Breast epithelium (tissue), 4 donors: ENCODE measurements around the gene PTGR2. TPM values are rescaled to one million over a fixed set of nuclear protein-coding genes. Genes with fewer than 3 reads are reported as not detected.
"Not testable (repeated sequence)": the region's sequence is repeated elsewhere in the genome, so short reads cannot be mapped to it uniquely, and the experiment has no call there.

Source experiments
- DNase-seq, 2 donors: peaks; one replicate each; pipeline ENCODE4 v3.0.0-alpha.2; 2019; ENCODE audit warnings: low spot score in 2 of 2
- H3K27ac ChIP-seq, 2 donors: fragments of 200-600 bp; sonication (generic) in 1 of 2; one replicate each; pipeline ENCODE4 v1.5.1; 2016 to 2019; ENCODE audit warnings: mild to moderate bottlenecking in 1 of 2
- H3K27me3 ChIP-seq, 2 donors: fragments of 200-600 bp; sonication (generic) in 1 of 2; one replicate each; pipeline versions ENCODE4 v1.5.1 to v1.6.0; 2017 to 2019; ENCODE audit warnings: control low read depth in 1 of 2, mild to moderate bottlenecking in 1 of 2
- H3K36me3 ChIP-seq: fragments of 200-600 bp; one replicate; pipeline ENCODE4 v1.5.1; 2019
- H3K4me1 ChIP-seq, 2 donors: fragments of 200-600 bp; sonication (generic); one replicate each; pipeline ENCODE4 v1.5.1; 2016 to 2019; ENCODE audit warnings: control low read depth in 1 of 2
- H3K4me3 ChIP-seq, 3 donors: fragments of 200-600 bp; sonication (generic); 1 replicate in 2 of 3; 2 replicates in 1 of 3; pipeline ENCODE4 v1.5.1; 2016 to 2019; ENCODE audit warnings: mild to moderate bottlenecking in 3 of 3, moderate library complexity in 2 of 3
- H3K9me3 ChIP-seq, 2 donors: fragments of 200-600 bp; sonication (generic) in 1 of 2; one replicate each; pipeline ENCODE4 v1.5.1; 2016 to 2019; ENCODE audit warnings: control low read depth in 1 of 2
- CTCF ChIP-seq, 3 donors: fragments of 450-650 bp; IDR thresholded peaks; one replicate each; pipeline ENCODE4 v1.5.1; 2016 to 2017; ENCODE audit warnings: antibody characterized with exemption in 3 of 3, mild to moderate bottlenecking in 3 of 3, moderate library complexity in 3 of 3
- POLR2A ChIP-seq: fragments of 450-650 bp; IDR thresholded peaks from one replicate; pipeline ENCODE4 v1.6.1; 2016; ENCODE audit warnings: antibody characterized with exemption, mild to moderate bottlenecking, moderate library complexity
- POLR2AphosphoS5 ChIP-seq, 3 donors: sonication (generic); formaldehyde crosslinking; IDR thresholded peaks; one replicate each; pipeline ENCODE4 v1.6.1; 2017; ENCODE audit warnings: antibody characterized with exemption in 3 of 3
- intact Hi-C: fragments of 100-400 bp; cut with DNase I; formaldehyde crosslinking; loops from one replicate; pipeline ENCODE4 v1.15.1; 2023; ENCODE audit warnings: low total_unique reads
- total RNA-seq, 3 donors: library from RNA; depleted of rRNA; stranded (reverse); fragments of >200 nt; gene quantifications; one replicate each; pipeline ENCODE4 v1.1.0, GENCODE V29; 2016

PTGR2 gene
- total RNA-seq, 3 donors from 2014 or later = 11.5 to 14.6 (median 12.3) TPM

- intact Hi-C loops = no loop called here
- H3K36me3 ChIP-seq = no peaks in the 10 kb centered on the region
- no peak for TF ChIP-seq CTCF (IDR thresholded peaks at IDR 0.05)
- no peak for TF ChIP-seq POLR2AphosphoS5 (IDR thresholded peaks at IDR 0.05)
- no peak for DNase-seq
- H3K9me3 ChIP-seq = no peaks in the 10 kb centered on the region
- H3K27ac ChIP-seq = no peak overlapping the region
- peaks cover 0 to 7% of the 10 kb centered on the region in 2 donors for H3K4me1 ChIP-seq
- no peak overlapping the region for H3K4me3 ChIP-seq
- H3K27me3 ChIP-seq = no peaks in the 10 kb centered on the region
Measured at GRCh38 chr14:73833034-73833433, 18.6 kb upstream of the PTGR2 start.

GRCh38 chr14:73833530-73834260 lies 17.9 kb upstream of the PTGR2 start:
- H3K36me3 ChIP-seq = no peaks in the 10 kb centered on the region
- H3K27me3 ChIP-seq = no peaks in the 10 kb centered on the region
- H3K9me3 ChIP-seq = no peaks in the 10 kb centered on the region
- H3K4me1 ChIP-seq = peaks cover 0 to 7% of the 10 kb centered on the region in 2 donors
- intact Hi-C loops = no loop called here
- no peak for DNase-seq
- TF ChIP-seq POLR2AphosphoS5 (IDR thresholded peaks at IDR 0.05) = no peak
- TF ChIP-seq POLR2A = no peak
- peak overlapping the region; percentile 12 to 61 for H3K27ac ChIP-seq
- H3K4me3 ChIP-seq = no peak overlapping the region

- intact Hi-C loops = no loop called here
- no peak overlapping the region for H3K27ac ChIP-seq
- H3K4me3 ChIP-seq = no peak overlapping the region
- H3K27me3 ChIP-seq = no peaks in the 10 kb centered on the region
- no peaks in the 10 kb centered on the region for H3K9me3 ChIP-seq
- peaks cover 0 to 7% of the 10 kb centered on the region in 2 donors for H3K4me1 ChIP-seq
- DNase-seq = no peak
- no peak for TF ChIP-seq POLR2A
- TF ChIP-seq POLR2AphosphoS5 (IDR thresholded peaks at IDR 0.05) = no peak
- no peak for TF ChIP-seq CTCF (IDR thresholded peaks at IDR 0.05)
- no peaks in the 10 kb centered on the region for H3K36me3 ChIP-seq
Measured at GRCh38 chr14:73834261-73834625, 17.4 kb upstream of the PTGR2 start.

GRCh38 chr14:73838293-73839034 lies 13.2 kb upstream of the PTGR2 start:
- H3K27ac ChIP-seq, DNase-seq, H3K27me3 ChIP-seq, H3K36me3 ChIP-seq, H3K9me3 ChIP-seq, H3K4me1 ChIP-seq, H3K4me3 ChIP-seq, intact Hi-C loops: not testable (repeated sequence)

GRCh38 chr14:73842201-73842600 lies 9.4 kb upstream of the PTGR2 start:
- intact Hi-C loops = no loop called here
- no peaks in the 10 kb centered on the region for H3K9me3 ChIP-seq
- H3K27me3 ChIP-seq = no peaks in the 10 kb centered on the region
- H3K36me3 ChIP-seq = no peaks in the 10 kb centered on the region
- H3K27ac ChIP-seq = no peak overlapping the region
- TF ChIP-seq CTCF (IDR thresholded peaks at IDR 0.05) (no peak), POLR2A (no peak), POLR2AphosphoS5 (IDR thresholded peaks at IDR 0.05) (no peak)
- no peak for DNase-seq
- no peaks in the 10 kb centered on the region for H3K4me1 ChIP-seq
- H3K4me3 ChIP-seq = no peak overlapping the region

- H3K27ac ChIP-seq = no peak overlapping the region
- H3K27me3 ChIP-seq = no peaks in the 10 kb centered on the region
- no peak overlapping the region for H3K4me3 ChIP-seq
- TF ChIP-seq CTCF (IDR thresholded peaks at IDR 0.05) (no peak), POLR2A (no peak), POLR2AphosphoS5 (IDR thresholded peaks at IDR 0.05) (no peak)
- DNase-seq = no peak
- intact Hi-C loops = no loop called here
- no peaks in the 10 kb centered on the region for H3K36me3 ChIP-seq
- no peaks in the 10 kb centered on the region for H3K9me3 ChIP-seq
- no peaks in the 10 kb centered on the region for H3K4me1 ChIP-seq
Measured at GRCh38 chr14:73842851-73843250, 8.8 kb upstream of the PTGR2 start.
